ENCODE data around the gene TMEM94.
A peak's percentile ranks its signal among the peaks of the same experiment; 100 is the strongest.

TMEM94 gene

GRCh38 chr17:75499313-75500022 is 43.0 kb downstream of the TMEM94 start:
- DNase-seq (ENCODE audit: low spot score) = no peak
- H3K4me3 ChIP-seq = no peak overlapping the region
- no peak for TF ChIP-seq CTCF (IDR thresholded peaks at IDR 0.05)
- peak overlapping the region in 1 of 2 donors; percentile 74 for H3K27ac ChIP-seq

GRCh38 chr17:75500419-75501216 is 44.2 kb downstream of the TMEM94 start:
- Histone ChIP-seq H3K27ac (peak overlapping the region in 1 of 2 donors; percentile 74), H3K4me3 (no peak overlapping the region)
- no peak for TF ChIP-seq CTCF (IDR thresholded peaks at IDR 0.05)
- DNase-seq (ENCODE audit: low spot score) = no peak

- no peak for DNase-seq (ENCODE audit: low spot score)
- peak overlapping the region in 1 of 2 donors; percentile 74 for H3K27ac ChIP-seq
- no peak for TF ChIP-seq CTCF (IDR thresholded peaks at IDR 0.05)
- no peak overlapping the region for H3K4me3 ChIP-seq
These were observed 45.1 kb downstream of the TMEM94 start for GRCh38 chr17:75501378-75502071.

- H3K4me3 ChIP-seq = no peak overlapping the region
- no peak for DNase-seq (ENCODE audit: low spot score)
- peak overlapping the region in 1 of 2 donors; percentile 74 for H3K27ac ChIP-seq
- no peak for TF ChIP-seq CTCF (IDR thresholded peaks at IDR 0.05)
These were observed 45.8 kb downstream of the TMEM94 start for GRCh38 chr17:75502072-75502720.

- no peak for DNase-seq (ENCODE audit: low spot score)
- H3K4me3 ChIP-seq = no peak overlapping the region
- H3K27ac ChIP-seq = peak overlapping the region in 1 of 2 donors; percentile 74
- TF ChIP-seq CTCF (IDR thresholded peaks at IDR 0.05) = no peak
These were observed 46.4 kb downstream of the TMEM94 start for GRCh38 chr17:75502721-75503329.

GRCh38 chr17:75503337-75503950 is 47.0 kb downstream of the TMEM94 start:
- H3K27ac ChIP-seq = peak overlapping the region in 1 of 2 donors; percentile 54
- no peak for DNase-seq (ENCODE audit: low spot score)
- no peak overlapping the region for H3K4me3 ChIP-seq
- no peak for TF ChIP-seq CTCF (IDR thresholded peaks at IDR 0.05)

All from coronary artery (tissue), 2 donors.